Stomach smooth muscle (tissue), 2 donors: Measurements from ENCODE around the gene CCDC174.

Experiments used
- H3K27ac ChIP-seq: one replicate; pipeline ENCODE4 v1.7.0; 2013; ENCODE audit warnings: mild to moderate bottlenecking, low read length, inconsistent platforms
- H3K27me3 ChIP-seq, 2 donors: one replicate each; pipeline ENCODE4 v1.7.0; 2013; ENCODE audit warnings: low read length in 2 of 2; ENCODE audit not compliant: insufficient read depth in 2 of 2, control insufficient read depth in 1 of 2
- H3K36me3 ChIP-seq, 2 donors: one replicate each; pipeline ENCODE4 v1.7.0; 2013; ENCODE audit warnings: low read length in 2 of 2; ENCODE audit not compliant: control insufficient read depth in 2 of 2, insufficient read depth in 2 of 2
- H3K4me1 ChIP-seq: one replicate; pipeline ENCODE4 v1.7.0; 2013; ENCODE audit warnings: low read length; ENCODE audit not compliant: control insufficient read depth, insufficient read depth
- H3K4me3 ChIP-seq, 2 donors: one replicate each; pipeline ENCODE4 v1.7.0; 2013; ENCODE audit warnings: low read length in 2 of 2
- H3K9ac ChIP-seq, 2 donors: one replicate each; pipeline ENCODE4 v1.7.0; 2013; ENCODE audit warnings: low read length in 2 of 2, mild to moderate bottlenecking in 1 of 2
- H3K9me3 ChIP-seq, 2 donors: one replicate each; pipeline ENCODE4 v1.7.0; 2013; ENCODE audit warnings: low read length in 2 of 2; ENCODE audit not compliant: control insufficient read depth in 2 of 2
- donor health status: healthy.
- donor health status: Pancreatic carcinoma.

The CCDC174 gene

GRCh38 chr3:14657579-14657978 is 6.0 kb downstream of the CCDC174 start:
- Histone ChIP-seq H3K9me3 (no peaks in the 10 kb centered on the region), H3K4me3 (no peak overlapping the region), H3K36me3 (peaks cover 54 to 60% of the 10 kb centered on the region in 2 donors), H3K27ac (no peak overlapping the region), H3K27me3 (no peaks in the 10 kb centered on the region), H3K4me1 (peaks cover 7% of the 10 kb centered on the region), H3K9ac (no peak overlapping the region)

GRCh38 chr3:14658978-14659377 is 7.4 kb downstream of the CCDC174 start:
- peaks cover 68 to 74% of the 10 kb centered on the region in 2 donors for H3K36me3 ChIP-seq
- no peaks in the 10 kb centered on the region for H3K27me3 ChIP-seq

GRCh38 chr3:14660942-14661341 is 9.4 kb downstream of the CCDC174 start:
- Histone ChIP-seq H3K27ac (no peak overlapping the region), H3K4me3 (no peak overlapping the region), H3K4me1 (no peaks in the 10 kb centered on the region), H3K36me3 (peaks cover 79 to 83% of the 10 kb centered on the region in 2 donors), H3K9ac (no peak overlapping the region), H3K27me3 (no peaks in the 10 kb centered on the region), H3K9me3 (no peaks in the 10 kb centered on the region)

More at GRCh38 chr3:14658978-14659377, 7.4 kb downstream of the CCDC174 start:
- Histone ChIP-seq H3K4me3 (no peak overlapping the region), H3K9me3 (no peaks in the 10 kb centered on the region), H3K4me1 (no peaks in the 10 kb centered on the region), H3K27ac (no peak overlapping the region), H3K9ac (no peak overlapping the region)

GRCh38 chr3:14663396-14664135 is 12.0 kb downstream of the CCDC174 start:
- H3K27ac ChIP-seq, result no peak overlapping the region
- H3K9me3 ChIP-seq, result no peaks in the 10 kb centered on the region
- H3K27me3 ChIP-seq, result no peaks in the 10 kb centered on the region
- peaks cover 76 to 83% of the 10 kb centered on the region in 2 donors for H3K36me3 ChIP-seq
- H3K4me1 ChIP-seq, result no peaks in the 10 kb centered on the region
- H3K9ac ChIP-seq, result no peak overlapping the region
- no peak overlapping the region for H3K4me3 ChIP-seq

GRCh38 chr3:14664170-14664569 is 12.6 kb downstream of the CCDC174 start:
- no peak overlapping the region for H3K27ac ChIP-seq
- H3K4me3 ChIP-seq, result no peak overlapping the region
- H3K4me1 ChIP-seq, result no peaks in the 10 kb centered on the region
- no peak overlapping the region for H3K9ac ChIP-seq
- no peaks in the 10 kb centered on the region for H3K9me3 ChIP-seq
- H3K36me3 ChIP-seq, result peaks cover 77 to 83% of the 10 kb centered on the region in 2 donors
- H3K27me3 ChIP-seq, result no peaks in the 10 kb centered on the region

- Histone ChIP-seq H3K27me3 (no peaks in the 10 kb centered on the region), H3K9ac (no peak overlapping the region), H3K27ac (no peak overlapping the region), H3K9me3 (no peaks in the 10 kb centered on the region), H3K4me3 (no peak overlapping the region), H3K4me1 (no peaks in the 10 kb centered on the region), H3K36me3 (peaks cover 42 to 48% of the 10 kb centered on the region in 2 donors)
These were observed 21.0 kb downstream of the CCDC174 start for GRCh38 chr3:14672588-14672987.

- Histone ChIP-seq H3K9me3 (no peaks in the 10 kb centered on the region), H3K27ac (no peak within 1 kb of the TSS), H3K4me1 (peaks cover 2% of the 10 kb centered on the region), H3K36me3 (peaks cover 25 to 29% of the 10 kb centered on the region in 2 donors), H3K27me3 (no peaks in the 10 kb centered on the region), H3K4me3 (no peak within 1 kb of the TSS), H3K9ac (no peak within 1 kb of the TSS)
These were observed 23.3 kb downstream of the CCDC174 start, which contains the start of gene C3orf20 for GRCh38 chr3:14674841-14675240. C3orf20 (plus strand) TSS chr3:14675141; CDS start chr3:14682714, 7,573 bp downstream.

GRCh38 chr3:14676881-14677280 is 25.3 kb downstream of the CCDC174 start:
- Histone ChIP-seq H3K27me3 (no peaks in the 10 kb centered on the region), H3K9me3 (no peaks in the 10 kb centered on the region), H3K4me3 (no peak overlapping the region), H3K27ac (no peak overlapping the region), H3K36me3 (peaks cover 8 to 10% of the 10 kb centered on the region in 2 donors), H3K4me1 (peaks cover 2% of the 10 kb centered on the region), H3K9ac (no peak overlapping the region)

GRCh38 chr3:14678015-14678503 is 26.5 kb downstream of the CCDC174 start:
- Histone ChIP-seq H3K27ac (no peak overlapping the region), H3K27me3 (no peaks in the 10 kb centered on the region), H3K36me3 (peaks cover 0 to 2% of the 10 kb centered on the region in 2 donors), H3K9me3 (no peaks in the 10 kb centered on the region), H3K4me3 (no peak overlapping the region), H3K4me1 (peaks cover 2% of the 10 kb centered on the region), H3K9ac (no peak overlapping the region)

GRCh38 chr3:14680115-14680514 is 28.6 kb downstream of the CCDC174 start:
- no peak overlapping the region for H3K27ac ChIP-seq
- no peak overlapping the region for H3K4me3 ChIP-seq
- no peaks in the 10 kb centered on the region for H3K36me3 ChIP-seq
- H3K9me3 ChIP-seq, result no peaks in the 10 kb centered on the region
- H3K27me3 ChIP-seq, result no peaks in the 10 kb centered on the region
- H3K9ac ChIP-seq, result no peak overlapping the region
- peaks cover 2% of the 10 kb centered on the region for H3K4me1 ChIP-seq

GRCh38 chr3:14680716-14681115 is 29.2 kb downstream of the CCDC174 start:
- Histone ChIP-seq H3K27ac (no peak overlapping the region), H3K9ac (no peak overlapping the region), H3K4me1 (peaks cover 2% of the 10 kb centered on the region), H3K4me3 (no peak overlapping the region), H3K9me3 (no peaks in the 10 kb centered on the region), H3K27me3 (no peaks in the 10 kb centered on the region), H3K36me3 (no peaks in the 10 kb centered on the region)
